NOMO-1 treated with DMSO at 0.1 percent for 48 hours (cell line): ENCODE data around the gene RALGPS1.

Experiments
- DNase-seq: peaks from one replicate; lab custom pipeline; 2025; ENCODE audit not compliant: unreplicated experiment; lab: John Stamatoyannopoulos, UW

RALGPS1 gene

GRCh38 chr9:127114606-127115005 lies 200.0 kb downstream of the RALGPS1 start:
- no peak for DNase-seq

- no peak for DNase-seq
These were observed 201.6 kb downstream of the RALGPS1 start for GRCh38 chr9:127116088-127116726.

GRCh38 chr9:127116957-127117356 lies 202.4 kb downstream of the RALGPS1 start:
- no peak for DNase-seq

- no peak for DNase-seq
These were observed 203.2 kb downstream of the RALGPS1 start for GRCh38 chr9:127117801-127118200.

GRCh38 chr9:127118597-127119319 lies 204.2 kb downstream of the RALGPS1 start:
- DNase-seq = no peak

- DNase-seq = peak; percentile 25
These were observed 204.7 kb downstream of the RALGPS1 start for GRCh38 chr9:127119320-127119709.

GRCh38 chr9:127121628-127122175 lies 207.1 kb downstream of the RALGPS1 start:
- no peak for DNase-seq

GRCh38 chr9:127122176-127123063 lies 207.8 kb downstream of the RALGPS1 start, which contains the start of gene ANGPTL2:
TSS of gene ANGPTL2 (minus strand) at chr9:127122635. CDS start at chr9:127108731, 13,904 bp downstream.
- DNase-seq = no peak

GRCh38 chr9:127123064-127123890 lies 208.7 kb downstream of the RALGPS1 start:
- DNase-seq = no peak

GRCh38 chr9:127124111-127124531 lies 209.5 kb downstream of the RALGPS1 start:
- no peak for DNase-seq

GRCh38 chr9:127124792-127125191 lies 210.2 kb downstream of the RALGPS1 start:
- no peak for DNase-seq

- no peak for DNase-seq
These were observed 212.4 kb downstream of the RALGPS1 start for GRCh38 chr9:127126971-127127370.

- DNase-seq = no peak
These were observed 213.9 kb downstream of the RALGPS1 start for GRCh38 chr9:127128341-127129072.

- no peak for DNase-seq
These were observed 214.6 kb downstream of the RALGPS1 start for GRCh38 chr9:127129073-127129717.

- DNase-seq = no peak
These were observed 215.1 kb downstream of the RALGPS1 start for GRCh38 chr9:127129718-127130085.

GRCh38 chr9:127130235-127130634 lies 215.7 kb downstream of the RALGPS1 start:
- no peak for DNase-seq

GRCh38 chr9:127130661-127131538 lies 216.3 kb downstream of the RALGPS1 start:
- peak; percentile 94 for DNase-seq

GRCh38 chr9:127131871-127132270 lies 217.3 kb downstream of the RALGPS1 start:
- no peak for DNase-seq
